ENCODE data around the gene ASXL2. TPM values are rescaled to one million over a fixed set of nuclear protein-coding genes. Genes with fewer than 3 reads are reported as not detected.
A peak's percentile ranks its signal among the peaks of the same experiment; 100 is the strongest.

The ASXL2 gene
- total and polyA plus RNA-seq, 2 of the 13 experiments (the other 11 are each of a cell fraction or from before 2014, with no cell fraction given): 12.1 to 19.2 TPM

DNA sequence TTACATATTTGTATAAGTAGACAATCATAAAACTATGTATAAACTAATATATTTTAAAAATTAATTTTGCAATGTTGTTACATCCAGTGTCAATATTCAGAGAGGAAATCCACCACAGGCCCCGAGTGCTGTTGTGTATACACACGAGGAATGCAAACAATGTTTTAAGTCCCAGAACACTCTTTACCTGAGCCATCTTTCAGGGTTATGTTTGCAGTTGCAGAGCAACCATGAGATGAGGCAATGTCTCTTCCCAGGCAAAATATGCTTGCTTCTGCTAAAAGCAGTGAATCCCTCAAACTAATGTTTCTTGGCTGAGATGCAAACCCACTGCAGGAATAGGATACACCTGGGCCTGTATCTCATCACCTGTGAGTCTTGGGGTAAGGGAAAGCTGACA lies 91.3 kb downstream of the ASXL2 start (continued):
- TF ChIP-seq, protein P1, sequence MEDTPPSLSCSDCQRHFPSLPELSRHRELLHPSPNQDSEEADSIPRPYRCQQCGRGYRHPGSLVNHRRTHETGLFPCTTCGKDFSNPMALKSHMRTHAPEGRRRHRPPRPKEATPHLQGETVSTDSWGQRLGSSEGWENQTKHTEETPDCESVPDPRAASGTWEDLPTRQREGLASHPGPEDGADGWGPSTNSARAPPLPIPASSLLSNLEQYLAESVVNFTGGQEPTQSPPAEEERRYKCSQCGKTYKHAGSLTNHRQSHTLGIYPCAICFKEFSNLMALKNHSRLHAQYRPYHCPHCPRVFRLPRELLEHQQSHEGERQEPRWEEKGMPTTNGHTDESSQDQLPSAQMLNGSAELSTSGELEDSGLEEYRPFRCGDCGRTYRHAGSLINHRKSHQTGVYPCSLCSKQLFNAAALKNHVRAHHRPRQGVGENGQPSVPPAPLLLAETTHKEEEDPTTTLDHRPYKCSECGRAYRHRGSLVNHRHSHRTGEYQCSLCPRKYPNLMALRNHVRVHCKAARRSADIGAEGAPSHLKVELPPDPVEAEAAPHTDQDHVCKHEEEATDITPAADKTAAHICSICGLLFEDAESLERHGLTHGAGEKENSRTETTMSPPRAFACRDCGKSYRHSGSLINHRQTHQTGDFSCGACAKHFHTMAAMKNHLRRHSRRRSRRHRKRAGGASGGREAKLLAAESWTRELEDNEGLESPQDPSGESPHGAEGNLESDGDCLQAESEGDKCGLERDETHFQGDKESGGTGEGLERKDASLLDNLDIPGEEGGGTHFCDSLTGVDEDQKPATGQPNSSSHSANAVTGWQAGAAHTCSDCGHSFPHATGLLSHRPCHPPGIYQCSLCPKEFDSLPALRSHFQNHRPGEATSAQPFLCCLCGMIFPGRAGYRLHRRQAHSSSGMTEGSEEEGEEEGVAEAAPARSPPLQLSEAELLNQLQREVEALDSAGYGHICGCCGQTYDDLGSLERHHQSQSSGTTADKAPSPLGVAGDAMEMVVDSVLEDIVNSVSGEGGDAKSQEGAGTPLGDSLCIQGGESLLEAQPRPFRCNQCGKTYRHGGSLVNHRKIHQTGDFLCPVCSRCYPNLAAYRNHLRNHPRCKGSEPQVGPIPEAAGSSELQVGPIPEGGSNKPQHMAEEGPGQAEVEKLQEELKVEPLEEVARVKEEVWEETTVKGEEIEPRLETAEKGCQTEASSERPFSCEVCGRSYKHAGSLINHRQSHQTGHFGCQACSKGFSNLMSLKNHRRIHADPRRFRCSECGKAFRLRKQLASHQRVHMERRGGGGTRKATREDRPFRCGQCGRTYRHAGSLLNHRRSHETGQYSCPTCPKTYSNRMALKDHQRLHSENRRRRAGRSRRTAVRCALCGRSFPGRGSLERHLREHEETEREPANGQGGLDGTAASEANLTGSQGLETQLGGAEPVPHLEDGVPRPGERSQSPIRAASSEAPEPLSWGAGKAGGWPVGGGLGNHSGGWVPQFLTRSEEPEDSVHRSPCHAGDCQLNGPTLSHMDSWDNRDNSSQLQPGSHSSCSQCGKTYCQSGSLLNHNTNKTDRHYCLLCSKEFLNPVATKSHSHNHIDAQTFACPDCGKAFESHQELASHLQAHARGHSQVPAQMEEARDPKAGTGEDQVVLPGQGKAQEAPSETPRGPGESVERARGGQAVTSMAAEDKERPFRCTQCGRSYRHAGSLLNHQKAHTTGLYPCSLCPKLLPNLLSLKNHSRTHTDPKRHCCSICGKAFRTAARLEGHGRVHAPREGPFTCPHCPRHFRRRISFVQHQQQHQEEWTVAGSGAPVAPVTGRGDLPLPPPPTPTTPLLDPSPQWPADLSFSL (CRISPR knock-in tag; IDR thresholded peaks at IDR 0.05): peak; percentile 82; the same call in 1 of the 2 replicates
- TF ChIP-seq KAT8 (CRISPR knock-in tag; IDR thresholded peaks at IDR 0.05) (peak; percentile 64; the same call in 1 of the 2 replicates), GATA4 (IDR thresholded peaks at IDR 0.05; ENCODE audit: borderline replicate concordance, low read depth) (no peak), GTF3A (CRISPR knock-in tag; conservative IDR thresholded peaks at IDR 0.05) (no peak), FOXA1 (IDR thresholded peaks at IDR 0.05) (peak; percentile 84), FOXA1 (CRISPR knock-in tag; IDR thresholded peaks at IDR 0.05) (peak; percentile 82), ZNF557 (CRISPR knock-in tag; IDR thresholded peaks at IDR 0.05) (peak; percentile 39; the same call in 1 of the 2 replicates), RCOR2 (CRISPR knock-in tag; IDR thresholded peaks at IDR 0.05) (peak; percentile 73; the same call in 1 of the 2 replicates), HNRNPUL1 (IDR thresholded peaks at IDR 0.05; ENCODE audit: low read depth, low read length) (no peak), ZNF614 (CRISPR knock-in tag; IDR thresholded peaks at IDR 0.05; ENCODE audit: borderline replicate concordance) (peak; percentile 93), ZNF746 (CRISPR knock-in tag; IDR thresholded peaks at IDR 0.05) (no peak), SSRP1 (CRISPR knock-in tag; IDR thresholded peaks at IDR 0.05) (peak; percentile 92; the same call in 1 of the 2 replicates), ADNP (CRISPR knock-in tag; IDR thresholded peaks at IDR 0.05) (no peak), TEAD2 (CRISPR knock-in tag; IDR thresholded peaks at IDR 0.05) (no peak)
- TF ChIP-seq, protein P2, sequence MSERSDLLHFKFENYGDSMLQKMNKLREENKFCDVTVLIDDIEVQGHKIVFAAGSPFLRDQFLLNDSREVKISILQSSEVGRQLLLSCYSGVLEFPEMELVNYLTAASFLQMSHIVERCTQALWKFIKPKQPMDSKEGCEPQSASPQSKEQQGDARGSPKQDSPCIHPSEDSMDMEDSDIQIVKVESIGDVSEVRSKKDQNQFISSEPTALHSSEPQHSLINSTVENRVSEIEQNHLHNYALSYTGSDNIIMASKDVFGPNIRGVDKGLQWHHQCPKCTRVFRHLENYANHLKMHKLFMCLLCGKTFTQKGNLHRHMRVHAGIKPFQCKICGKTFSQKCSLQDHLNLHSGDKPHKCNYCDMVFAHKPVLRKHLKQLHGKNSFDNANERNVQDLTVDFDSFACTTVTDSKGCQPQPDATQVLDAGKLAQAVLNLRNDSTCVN (CRISPR knock-in tag; IDR thresholded peaks at IDR 0.05; ENCODE audit: borderline replicate concordance): no peak
- TF ChIP-seq, protein P3, sequence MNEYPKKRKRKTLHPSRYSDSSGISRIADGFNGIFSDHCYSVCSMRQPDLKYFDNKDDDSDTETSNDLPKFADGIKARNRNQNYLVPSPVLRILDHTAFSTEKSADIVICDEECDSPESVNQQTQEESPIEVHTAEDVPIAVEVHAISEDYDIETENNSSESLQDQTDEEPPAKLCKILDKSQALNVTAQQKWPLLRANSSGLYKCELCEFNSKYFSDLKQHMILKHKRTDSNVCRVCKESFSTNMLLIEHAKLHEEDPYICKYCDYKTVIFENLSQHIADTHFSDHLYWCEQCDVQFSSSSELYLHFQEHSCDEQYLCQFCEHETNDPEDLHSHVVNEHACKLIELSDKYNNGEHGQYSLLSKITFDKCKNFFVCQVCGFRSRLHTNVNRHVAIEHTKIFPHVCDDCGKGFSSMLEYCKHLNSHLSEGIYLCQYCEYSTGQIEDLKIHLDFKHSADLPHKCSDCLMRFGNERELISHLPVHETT (CRISPR knock-in tag; conservative IDR thresholded peaks at IDR 0.05): peak; percentile 59; the same call in 1 of the 2 replicates
- TF ChIP-seq, protein P4, sequence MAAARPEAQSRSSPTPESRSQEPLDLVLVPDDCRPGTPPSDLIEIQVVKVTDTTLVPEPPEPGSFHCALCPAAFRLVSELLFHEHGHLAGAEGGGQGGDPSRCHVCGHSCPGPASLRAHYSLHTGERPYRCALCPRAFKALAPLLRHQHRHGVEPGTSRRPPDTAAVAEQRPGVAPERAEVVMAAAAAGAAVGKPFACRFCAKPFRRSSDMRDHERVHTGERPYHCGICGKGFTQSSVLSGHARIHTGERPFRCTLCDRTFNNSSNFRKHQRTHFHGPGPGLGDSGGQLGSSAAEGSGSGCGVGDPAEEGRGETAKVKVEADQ (CRISPR knock-in tag; IDR thresholded peaks at IDR 0.05; ENCODE audit: borderline replicate concordance): no peak
- TF ChIP-seq, protein P5, sequence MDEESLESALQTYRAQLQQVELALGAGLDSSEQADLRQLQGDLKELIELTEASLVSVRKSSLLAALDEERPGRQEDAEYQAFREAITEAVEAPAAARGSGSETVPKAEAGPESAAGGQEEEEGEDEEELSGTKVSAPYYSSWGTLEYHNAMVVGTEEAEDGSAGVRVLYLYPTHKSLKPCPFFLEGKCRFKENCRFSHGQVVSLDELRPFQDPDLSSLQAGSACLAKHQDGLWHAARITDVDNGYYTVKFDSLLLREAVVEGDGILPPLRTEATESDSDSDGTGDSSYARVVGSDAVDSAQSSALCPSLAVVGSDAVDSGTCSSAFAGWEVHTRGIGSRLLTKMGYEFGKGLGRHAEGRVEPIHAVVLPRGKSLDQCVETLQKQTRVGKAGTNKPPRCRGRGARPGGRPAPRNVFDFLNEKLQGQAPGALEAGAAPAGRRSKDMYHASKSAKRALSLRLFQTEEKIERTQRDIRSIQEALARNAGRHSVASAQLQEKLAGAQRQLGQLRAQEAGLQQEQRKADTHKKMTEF (CRISPR knock-in tag; IDR thresholded peaks at IDR 0.05): peak; percentile 78
- TF ChIP-seq, protein P6, sequence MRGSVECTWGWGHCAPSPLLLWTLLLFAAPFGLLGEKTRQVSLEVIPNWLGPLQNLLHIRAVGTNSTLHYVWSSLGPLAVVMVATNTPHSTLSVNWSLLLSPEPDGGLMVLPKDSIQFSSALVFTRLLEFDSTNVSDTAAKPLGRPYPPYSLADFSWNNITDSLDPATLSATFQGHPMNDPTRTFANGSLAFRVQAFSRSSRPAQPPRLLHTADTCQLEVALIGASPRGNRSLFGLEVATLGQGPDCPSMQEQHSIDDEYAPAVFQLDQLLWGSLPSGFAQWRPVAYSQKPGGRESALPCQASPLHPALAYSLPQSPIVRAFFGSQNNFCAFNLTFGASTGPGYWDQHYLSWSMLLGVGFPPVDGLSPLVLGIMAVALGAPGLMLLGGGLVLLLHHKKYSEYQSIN (CRISPR knock-in tag; IDR thresholded peaks at IDR 0.05; ENCODE audit: borderline replicate concordance): no peak
